ENCODE data around the gene ZNF678.
"Not testable (repeated sequence)": the region's sequence is repeated elsewhere in the genome, so short reads cannot be mapped to it uniquely, and the experiment has no call there.

Gene ZNF678

GRCh38 chr1:227549892-227550291 lies 13.5 kb upstream of the ZNF678 start:
- DNase-seq (ENCODE audit: low read depth in 1 of 2, low spot score in 1 of 2): no peak

- DNase-seq (ENCODE audit: low read depth in 1 of 2, low spot score in 1 of 2): not testable (repeated sequence)
Observed at GRCh38 chr1:227551881-227552280, 11.5 kb upstream of the ZNF678 start.

GRCh38 chr1:227556288-227556687 lies 7.1 kb upstream of the ZNF678 start:
- DNase-seq (ENCODE audit: low read depth in 1 of 2, low spot score in 1 of 2): no peak

- DNase-seq (ENCODE audit: low read depth in 1 of 2, low spot score in 1 of 2): no peak
Observed at GRCh38 chr1:227557962-227558725, 5.2 kb upstream of the ZNF678 start.

- DNase-seq (ENCODE audit: low read depth in 1 of 2, low spot score in 1 of 2): no peak
Observed at GRCh38 chr1:227558732-227559262, 4.6 kb upstream of the ZNF678 start.

GRCh38 chr1:227559499-227559898 lies 3.9 kb upstream of the ZNF678 start:
- DNase-seq (ENCODE audit: low read depth in 1 of 2, low spot score in 1 of 2): no peak

- DNase-seq (ENCODE audit: low read depth in 1 of 2, low spot score in 1 of 2): no peak
Observed at GRCh38 chr1:227559926-227560325, 3.4 kb upstream of the ZNF678 start.

GRCh38 chr1:227560393-227561173 lies 2.8 kb upstream of the ZNF678 start:
- no peak for DNase-seq (ENCODE audit: low read depth in 1 of 2, low spot score in 1 of 2)

GRCh38 chr1:227561241-227561907 lies 2.0 kb upstream of the ZNF678 start:
- DNase-seq (ENCODE audit: low read depth in 1 of 2, low spot score in 1 of 2): no peak

GRCh38 chr1:227562037-227562436 lies 1.3 kb upstream of the ZNF678 start:
- no peak for DNase-seq (ENCODE audit: low read depth in 1 of 2, low spot score in 1 of 2)

- DNase-seq (ENCODE audit: low read depth in 1 of 2, low spot score in 1 of 2): no peak
Observed at GRCh38 chr1:227562933-227563323, 428 bp upstream of the ZNF678 start.

- DNase-seq (ENCODE audit: low read depth in 1 of 2, low spot score in 1 of 2): no peak
Observed at GRCh38 chr1:227567256-227567655, 3.9 kb downstream of the ZNF678 start.

GRCh38 chr1:227568593-227568992 lies 5.2 kb downstream of the ZNF678 start:
- DNase-seq (ENCODE audit: low read depth in 1 of 2, low spot score in 1 of 2): no peak

- DNase-seq (ENCODE audit: low read depth in 1 of 2, low spot score in 1 of 2): no peak
Observed at GRCh38 chr1:227572752-227573151, 9.4 kb downstream of the ZNF678 start.

GRCh38 chr1:227574926-227575325 lies 11.6 kb downstream of the ZNF678 start:
- DNase-seq (ENCODE audit: low read depth in 1 of 2, low spot score in 1 of 2): no peak

- no peak for DNase-seq (ENCODE audit: low read depth in 1 of 2, low spot score in 1 of 2)
Observed at GRCh38 chr1:227576189-227576588, 12.8 kb downstream of the ZNF678 start.

GRCh38 chr1:227577500-227577899 lies 14.1 kb downstream of the ZNF678 start:
- DNase-seq (ENCODE audit: low read depth in 1 of 2, low spot score in 1 of 2): no peak

GRCh38 chr1:227583354-227583753 lies 20.0 kb downstream of the ZNF678 start:
- DNase-seq (ENCODE audit: low read depth in 1 of 2, low spot score in 1 of 2): no peak

GRCh38 chr1:227586733-227587132 lies 23.4 kb downstream of the ZNF678 start:
- no peak for DNase-seq (ENCODE audit: low read depth in 1 of 2, low spot score in 1 of 2)

- DNase-seq (ENCODE audit: low read depth in 1 of 2, low spot score in 1 of 2): no peak
Observed at GRCh38 chr1:227587968-227588367, 24.6 kb downstream of the ZNF678 start.

GRCh38 chr1:227588769-227589168 lies 25.4 kb downstream of the ZNF678 start:
- DNase-seq (ENCODE audit: low read depth in 1 of 2, low spot score in 1 of 2): not testable (repeated sequence)

- not testable (repeated sequence) for DNase-seq (ENCODE audit: low read depth in 1 of 2, low spot score in 1 of 2)
Observed at GRCh38 chr1:227589777-227590176, 26.4 kb downstream of the ZNF678 start.

Data from activated CD4-positive, alpha-beta T cell treated with anti-CD3 and anti-CD28 coated beads, Interleukin-2, amount 50 U/mL, for 24 hours (primary cell).